ENCODE data around the gene ABCC1.

DNA sequence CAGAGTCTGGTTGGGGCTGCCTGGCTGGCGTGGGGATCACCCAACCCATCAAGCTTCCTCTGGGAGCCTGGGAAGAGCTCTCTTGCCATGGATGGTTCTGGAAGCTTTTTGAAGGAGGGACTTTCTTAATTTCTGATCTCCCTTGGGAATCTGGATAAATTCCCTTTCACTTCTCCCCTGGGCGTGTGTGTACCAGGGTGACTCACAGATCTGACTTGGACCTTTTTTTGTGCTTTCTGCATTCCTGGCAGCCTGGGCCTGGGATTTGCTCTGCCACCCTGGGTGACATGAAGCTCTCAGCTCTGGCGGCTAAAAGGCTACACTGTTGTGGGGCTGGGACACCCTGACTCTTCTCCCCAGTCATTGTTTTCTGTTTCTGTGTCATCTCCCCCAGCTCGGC is 70.1 kb downstream of the ABCC1 start:
- TF ChIP-seq, protein P1, sequence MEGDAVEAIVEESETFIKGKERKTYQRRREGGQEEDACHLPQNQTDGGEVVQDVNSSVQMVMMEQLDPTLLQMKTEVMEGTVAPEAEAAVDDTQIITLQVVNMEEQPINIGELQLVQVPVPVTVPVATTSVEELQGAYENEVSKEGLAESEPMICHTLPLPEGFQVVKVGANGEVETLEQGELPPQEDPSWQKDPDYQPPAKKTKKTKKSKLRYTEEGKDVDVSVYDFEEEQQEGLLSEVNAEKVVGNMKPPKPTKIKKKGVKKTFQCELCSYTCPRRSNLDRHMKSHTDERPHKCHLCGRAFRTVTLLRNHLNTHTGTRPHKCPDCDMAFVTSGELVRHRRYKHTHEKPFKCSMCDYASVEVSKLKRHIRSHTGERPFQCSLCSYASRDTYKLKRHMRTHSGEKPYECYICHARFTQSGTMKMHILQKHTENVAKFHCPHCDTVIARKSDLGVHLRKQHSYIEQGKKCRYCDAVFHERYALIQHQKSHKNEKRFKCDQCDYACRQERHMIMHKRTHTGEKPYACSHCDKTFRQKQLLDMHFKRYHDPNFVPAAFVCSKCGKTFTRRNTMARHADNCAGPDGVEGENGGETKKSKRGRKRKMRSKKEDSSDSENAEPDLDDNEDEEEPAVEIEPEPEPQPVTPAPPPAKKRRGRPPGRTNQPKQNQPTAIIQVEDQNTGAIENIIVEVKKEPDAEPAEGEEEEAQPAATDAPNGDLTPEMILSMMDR (IDR thresholded peaks at IDR 0.05) = no peak
- no peak for TF ChIP-seq ZFX (IDR thresholded peaks at IDR 0.05; ENCODE audit: borderline replicate concordance)

Data from 22Rv1 (cell line).